Measurements from ENCODE around the gene FOXS1. TPM values are rescaled to one million over a fixed set of nuclear protein-coding genes. Genes with fewer than 3 reads are reported as not detected.

The FOXS1 gene
- total and polyA plus RNA-seq, 3 experiments from 2014 or later = not detected

GRCh38 chr20:31841928-31842327, 3.5 kb downstream of the FOXS1 start:
- H3K4me1 Mint-ChIP-seq = no peaks in the 10 kb centered on the region
- POLR2A ChIA-PET = no interaction called here

GRCh38 chr20:31840906-31841816, 4.2 kb downstream of the FOXS1 start:
- Mint-ChIP-seq H3K4me1 (peaks cover 4 to 5% (median 5%) of the 10 kb centered on the region in 3 donors), H3K27ac (no peak overlapping the region), H3K9me3 (no peaks in the 10 kb centered on the region), H3K4me3 (no peak overlapping the region), H3K36me3 (no peaks in the 10 kb centered on the region), H3K27me3 (peaks cover 0 to 1% of the 10 kb centered on the region in 2 donors)
- peaks cover 4% of the 10 kb centered on the region for H3K4me1 ChIP-seq (ENCODE audit: insufficient read depth, low read length)
- H3K27me3 ChIP-seq (ENCODE audit: insufficient read depth, low read length, poor library complexity, severe bottlenecking) = no peaks in the 10 kb centered on the region
- no peaks in the 10 kb centered on the region for H3K9me3 ChIP-seq (ENCODE audit: low read length)
- no peaks in the 10 kb centered on the region for H3K36me3 ChIP-seq (ENCODE audit: insufficient read depth, low read length)
- CTCF ChIA-PET = interaction anchor here (2.1 kb wide), 1 partner anchor 10 kb away, joined by 5 read pairs; no protein-coding TSS in a partner anchor
- POLR2A ChIA-PET = no interaction called here
- no peak overlapping the region for H3K27ac ChIP-seq (ENCODE audit: low read depth, low read length)
- H3K4me3 ChIP-seq (ENCODE audit: low read length) = no peak overlapping the region
- DNase-seq = no peak

More at GRCh38 chr20:31841928-31842327, 3.5 kb downstream of the FOXS1 start:
- CTCF ChIA-PET = interaction anchor here (1.5 to 2.1 kb wide), 2 partner anchors 10 to 19 kb away, joined by 3 to 5 read pairs; no protein-coding TSS in a partner anchor
- Mint-ChIP-seq H3K27me3 (peaks cover 2 to 4% of the 10 kb centered on the region in 2 donors), H3K36me3 (no peaks in the 10 kb centered on the region), H3K9me3 (no peaks in the 10 kb centered on the region), H3K4me3 (no peak overlapping the region), H3K27ac (no peak overlapping the region)
- no peak overlapping the region for H3K4me3 ChIP-seq (ENCODE audit: low read length)
- no peaks in the 10 kb centered on the region for H3K27me3 ChIP-seq (ENCODE audit: insufficient read depth, low read length, poor library complexity, severe bottlenecking)
- H3K9me3 ChIP-seq (ENCODE audit: low read length) = no peaks in the 10 kb centered on the region
- H3K36me3 ChIP-seq (ENCODE audit: insufficient read depth, low read length) = no peaks in the 10 kb centered on the region
- DNase-seq = no peak
- no peaks in the 10 kb centered on the region for H3K4me1 ChIP-seq (ENCODE audit: insufficient read depth, low read length)
- no peak overlapping the region for H3K27ac ChIP-seq (ENCODE audit: low read depth, low read length)

- H3K9me3 ChIP-seq (ENCODE audit: low read length) = no peaks in the 10 kb centered on the region
- Mint-ChIP-seq H3K27me3 (peaks cover 0 to 1% of the 10 kb centered on the region in 2 donors), H3K9me3 (no peaks in the 10 kb centered on the region), H3K27ac (no peak overlapping the region), H3K36me3 (no peaks in the 10 kb centered on the region), H3K4me3 (no peak overlapping the region), H3K4me1 (peaks cover 7 to 10% (median 7%) of the 10 kb centered on the region in 3 donors)
- no peak overlapping the region for H3K27ac ChIP-seq (ENCODE audit: low read depth, low read length)
- H3K36me3 ChIP-seq (ENCODE audit: insufficient read depth, low read length) = no peaks in the 10 kb centered on the region
- DNase-seq = no peak
- no peak overlapping the region for H3K4me3 ChIP-seq (ENCODE audit: low read length)
- ChIA-PET POLR2A (no interaction called here), CTCF (interaction anchor here (1.5 kb wide), 1 partner anchor 10 kb away, joined by 4 read pairs; no protein-coding TSS in a partner anchor)
- peaks cover 9% of the 10 kb centered on the region for H3K4me1 ChIP-seq (ENCODE audit: insufficient read depth, low read length)
- H3K27me3 ChIP-seq (ENCODE audit: insufficient read depth, low read length, poor library complexity, severe bottlenecking) = no peaks in the 10 kb centered on the region
Observed at GRCh38 chr20:31839782-31840487, 5.5 kb downstream of the FOXS1 start.

GRCh38 chr20:31838646-31839292, 6.6 kb downstream of the FOXS1 start:
- no peaks in the 10 kb centered on the region for H3K9me3 ChIP-seq (ENCODE audit: low read length)
- H3K4me3 Mint-ChIP-seq = no peak overlapping the region
- DNase-seq = no peak
- H3K36me3 ChIP-seq (ENCODE audit: insufficient read depth, low read length) = no peaks in the 10 kb centered on the region
- no peaks in the 10 kb centered on the region for H3K9me3 Mint-ChIP-seq
- CTCF ChIA-PET = interaction anchor here (1.1 to 6.2 kb wide), 3 partner anchors 8 to 14 kb away, joined by 4 to 30 read pairs (median 6); no protein-coding TSS in a partner anchor
- H3K36me3 Mint-ChIP-seq = no peaks in the 10 kb centered on the region
- H3K27ac Mint-ChIP-seq = no peak overlapping the region
- POLR2A ChIA-PET = no interaction called here
- H3K27me3 ChIP-seq (ENCODE audit: insufficient read depth, low read length, poor library complexity, severe bottlenecking) = no peaks in the 10 kb centered on the region
- no peak overlapping the region for H3K27ac ChIP-seq (ENCODE audit: low read depth, low read length)
- peaks cover 9% of the 10 kb centered on the region for H3K4me1 ChIP-seq (ENCODE audit: insufficient read depth, low read length)
- no peaks in the 10 kb centered on the region for H3K27me3 Mint-ChIP-seq
- H3K4me1 Mint-ChIP-seq = peaks cover 7 to 10% (median 7%) of the 10 kb centered on the region in 3 donors
- H3K4me3 ChIP-seq (ENCODE audit: low read length) = no peak overlapping the region

GRCh38 chr20:31837896-31838397, 7.5 kb downstream of the FOXS1 start:
- Mint-ChIP-seq H3K27ac (no peak overlapping the region), H3K27me3 (no peaks in the 10 kb centered on the region), H3K4me3 (no peak overlapping the region), H3K36me3 (no peaks in the 10 kb centered on the region), H3K9me3 (no peaks in the 10 kb centered on the region), H3K4me1 (peaks cover 7 to 11% (median 10%) of the 10 kb centered on the region in 3 donors)
- Histone ChIP-seq H3K27me3 (ENCODE audit: insufficient read depth, low read length, poor library complexity, severe bottlenecking) (no peaks in the 10 kb centered on the region), H3K36me3 (ENCODE audit: insufficient read depth, low read length) (no peaks in the 10 kb centered on the region), H3K27ac (ENCODE audit: low read depth, low read length) (no peak overlapping the region), H3K4me3 (ENCODE audit: low read length) (no peak overlapping the region), H3K9me3 (ENCODE audit: low read length) (no peaks in the 10 kb centered on the region), H3K4me1 (ENCODE audit: insufficient read depth, low read length) (peaks cover 9% of the 10 kb centered on the region)
- POLR2A ChIA-PET = no interaction called here
- CTCF ChIA-PET = interaction anchor here (0.6 to 6.2 kb wide), 4 partner anchors 9 to 16 kb away, joined by 3 to 30 read pairs (median 6); no protein-coding TSS in a partner anchor
- no peak for DNase-seq

- no peaks in the 10 kb centered on the region for H3K36me3 Mint-ChIP-seq
- H3K27ac Mint-ChIP-seq = no peak overlapping the region
- Histone ChIP-seq H3K27me3 (ENCODE audit: insufficient read depth, low read length, poor library complexity, severe bottlenecking) (no peaks in the 10 kb centered on the region), H3K4me3 (ENCODE audit: low read length) (no peak overlapping the region), H3K4me1 (ENCODE audit: insufficient read depth, low read length) (peaks cover 9% of the 10 kb centered on the region), H3K9me3 (ENCODE audit: low read length) (no peaks in the 10 kb centered on the region), H3K27ac (ENCODE audit: low read depth, low read length) (no peak overlapping the region), H3K36me3 (ENCODE audit: insufficient read depth, low read length) (no peaks in the 10 kb centered on the region)
- no peak for DNase-seq
- ChIA-PET CTCF (interaction anchor here (1.1 to 6.2 kb wide), 3 partner anchors 10 to 15 kb away, joined by 3 to 30 read pairs (median 7); no protein-coding TSS in a partner anchor), POLR2A (interaction anchor here (0.6 kb wide), 1 partner anchor 43 kb away, joined by 5 read pairs; no protein-coding TSS in a partner anchor)
- peaks cover 7 to 11% (median 10%) of the 10 kb centered on the region in 3 donors for H3K4me1 Mint-ChIP-seq
- H3K9me3 Mint-ChIP-seq = no peaks in the 10 kb centered on the region
- no peak overlapping the region for H3K4me3 Mint-ChIP-seq
- no peaks in the 10 kb centered on the region for H3K27me3 Mint-ChIP-seq
Observed at GRCh38 chr20:31836853-31837608, 8.4 kb downstream of the FOXS1 start.
